ENCODE measurements around the gene WDR45.
"Not testable (repeated sequence)": the region's sequence is repeated elsewhere in the genome, so short reads cannot be mapped to it uniquely, and the experiment has no call there.

Gene WDR45

GRCh38 chrX:49079489-49080428, at the start of gene WDR45:
Gene WDR45 (minus strand): TSS chrX:49079887. CDS start chrX:49078095, 1,792 bp downstream.
- peak; percentile 75 for DNase-seq

DNA sequence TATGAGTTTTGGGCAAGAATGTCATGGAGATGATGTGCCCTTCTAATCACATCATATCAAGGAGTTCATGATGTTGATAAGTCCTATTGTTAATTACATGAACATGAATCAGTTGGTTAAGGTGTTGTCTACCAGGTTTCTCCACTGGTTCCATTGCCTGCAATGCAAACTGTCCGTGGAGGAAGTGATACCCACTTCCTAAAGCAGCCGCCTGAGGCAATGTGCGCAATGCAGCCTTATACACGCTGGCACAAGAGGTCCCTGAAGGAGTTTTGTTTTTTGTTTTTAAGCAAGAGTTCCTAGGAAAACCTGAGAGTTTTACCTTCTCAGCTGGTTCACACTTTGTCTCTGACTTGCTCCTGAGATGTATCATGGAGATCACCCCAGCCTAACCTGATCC, 49.7 kb upstream of the WDR45 start:
- DNase-seq: no peak

DNA sequence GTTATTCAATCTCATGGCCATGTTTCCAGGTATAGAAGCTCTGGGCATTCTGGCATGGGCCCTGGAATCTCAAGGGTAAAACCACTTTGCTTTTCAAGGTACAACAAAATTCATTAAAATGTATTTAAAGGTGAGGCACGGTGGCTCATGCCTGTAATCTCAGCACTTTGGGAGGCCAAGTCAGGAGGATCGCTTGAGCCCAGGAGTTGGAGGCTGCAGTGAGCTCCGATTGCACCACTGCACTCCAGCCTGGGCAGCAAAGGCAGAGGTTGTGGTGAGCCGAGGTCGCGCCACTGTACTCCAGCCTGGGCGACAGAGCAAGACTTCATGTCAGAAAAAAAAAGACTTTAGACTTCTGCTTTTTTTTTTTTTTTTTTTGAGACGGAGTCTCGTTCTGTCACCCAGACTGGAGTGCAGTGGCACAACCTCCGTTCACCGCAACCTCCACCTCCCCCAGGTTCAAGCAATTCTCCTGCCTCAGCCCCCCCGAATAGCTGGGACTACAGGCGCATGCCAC, 48.1 kb upstream of the WDR45 start:
- not testable (repeated sequence) for DNase-seq

- no peak for DNase-seq
Measured at GRCh38 chrX:49122499-49122898, 42.8 kb upstream of the WDR45 start.

DNA sequence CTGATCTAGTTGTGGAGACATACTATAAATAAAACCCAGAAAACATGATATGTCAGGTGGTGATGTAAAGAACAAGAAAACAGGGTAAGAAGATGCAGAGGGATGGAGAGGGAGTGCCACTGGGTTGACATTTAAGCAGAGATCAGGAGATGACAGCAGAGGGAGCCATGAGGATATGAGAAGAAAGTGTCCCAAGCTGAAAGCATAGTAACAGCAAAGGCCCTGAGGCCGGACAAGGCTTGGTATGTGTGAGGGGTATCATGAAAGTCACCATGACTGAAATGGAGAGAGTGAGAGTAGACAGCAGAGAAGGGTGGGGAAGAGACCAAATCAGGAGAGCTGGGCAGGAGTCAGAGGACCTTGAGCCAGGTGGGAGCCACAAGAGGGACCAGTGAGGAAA, 40.4 kb upstream of the WDR45 start:
- DNase-seq: no peak

GRCh38 chrX:49117581-49117980, 37.9 kb upstream of the WDR45 start:
- no peak for DNase-seq

DNA sequence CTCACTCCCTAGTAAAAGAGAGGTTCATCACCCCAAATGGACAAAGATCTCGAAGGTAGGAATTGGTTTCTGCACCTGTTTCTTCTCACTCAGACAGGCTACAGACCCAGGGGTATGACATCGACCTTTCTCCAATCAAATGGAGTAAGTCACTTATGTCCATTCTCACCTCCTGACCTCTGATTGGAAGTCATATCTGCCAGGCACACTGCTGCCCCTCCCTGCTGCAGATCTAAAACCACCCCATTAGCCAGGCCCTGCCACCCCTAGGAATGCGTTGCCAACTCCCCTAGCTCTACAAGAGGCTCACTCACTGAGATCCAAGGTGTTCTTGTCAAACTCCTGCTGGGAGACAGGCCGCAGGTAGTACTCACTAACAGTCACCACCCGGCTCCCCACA, 37.0 kb upstream of the WDR45 start:
- DNase-seq: no peak

DNA sequence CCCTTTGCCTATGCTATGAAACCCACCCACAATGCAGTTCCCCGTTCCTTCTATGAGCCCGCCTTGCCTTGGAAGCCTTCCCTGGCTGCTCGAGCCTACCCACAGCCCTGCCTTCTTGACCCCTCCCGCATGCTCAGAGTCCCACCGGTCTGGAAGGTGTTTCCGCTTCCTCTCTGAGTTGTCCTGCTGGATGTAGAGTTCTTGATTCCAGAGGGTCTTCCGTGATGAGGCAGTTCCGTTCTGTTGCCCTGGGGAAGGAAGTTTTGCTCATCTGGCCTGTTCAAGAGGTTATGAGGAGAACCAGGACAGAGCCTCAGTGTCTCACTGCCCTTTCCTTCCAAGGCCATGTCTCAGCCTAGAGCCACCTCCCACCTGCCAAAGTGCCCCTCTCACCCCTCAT, 36.4 kb upstream of the WDR45 start:
- no peak for DNase-seq

GRCh38 chrX:49111791-49112190, 32.1 kb upstream of the WDR45 start:
- no peak for DNase-seq

GRCh38 chrX:49110417-49110816, 30.7 kb upstream of the WDR45 start:
- no peak for DNase-seq

DNA sequence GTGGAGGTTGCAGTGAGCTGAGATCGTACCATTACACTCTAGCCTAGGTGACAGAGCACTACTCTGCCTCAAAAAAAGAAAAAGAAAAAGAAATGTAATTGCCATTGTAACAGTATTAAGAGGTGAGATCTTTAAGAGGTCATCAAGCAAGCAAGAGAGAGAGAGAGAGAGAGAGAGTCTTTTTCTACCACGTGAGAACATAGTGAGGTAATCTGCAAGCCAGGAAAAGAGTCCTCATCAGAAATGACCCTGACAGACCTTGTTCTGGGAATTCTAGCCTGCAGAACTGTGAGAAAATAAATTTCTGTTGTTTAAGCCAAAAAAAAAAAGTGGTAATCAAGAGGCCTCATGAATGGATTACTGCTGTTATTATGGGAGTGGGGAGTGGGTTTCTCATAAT, 29.0 kb upstream of the WDR45 start:
- no peak for DNase-seq

- DNase-seq: no peak
Measured at GRCh38 chrX:49106930-49107329, 27.2 kb upstream of the WDR45 start.

DNA sequence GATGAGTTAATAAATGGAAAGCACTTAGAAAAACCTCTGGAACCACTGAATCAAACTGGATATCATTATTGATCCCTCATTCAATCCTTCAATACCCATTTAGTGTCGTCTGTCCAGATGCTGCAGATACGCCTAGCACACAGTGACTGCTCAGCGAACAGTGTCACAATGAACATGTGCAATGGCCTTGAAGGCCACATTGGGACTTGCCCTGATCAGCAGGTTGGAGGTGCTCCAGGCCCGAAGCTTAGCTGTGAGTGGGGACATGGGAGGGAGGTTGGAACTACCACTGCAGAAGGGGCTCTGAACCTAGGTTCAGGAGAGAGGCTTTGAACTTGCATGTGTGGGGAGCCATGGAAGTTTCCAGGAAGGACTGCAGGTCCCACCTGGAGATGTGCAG, 26.6 kb upstream of the WDR45 start:
- DNase-seq: no peak

DNA sequence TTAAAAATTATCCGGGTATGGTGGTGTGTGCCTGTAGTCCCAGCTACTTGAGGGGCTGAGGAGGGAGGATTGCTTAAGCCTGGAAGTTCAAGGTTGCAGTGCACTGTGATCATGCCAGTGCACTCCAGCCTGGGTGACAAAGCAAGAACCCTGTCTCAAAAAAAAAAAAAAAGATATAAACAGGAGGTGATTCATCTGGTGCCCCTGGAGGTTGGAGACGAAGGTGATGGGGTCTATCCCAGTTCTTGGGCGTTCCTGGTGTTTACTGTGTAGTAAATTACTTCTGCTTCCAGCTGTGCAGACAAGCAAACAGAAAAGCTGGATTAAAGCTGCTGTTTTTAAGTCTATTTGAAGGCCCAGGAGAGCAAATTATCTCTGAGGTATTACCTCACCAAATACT, 23.9 kb upstream of the WDR45 start:
- DNase-seq: no peak

- no peak for DNase-seq
Measured at GRCh38 chrX:49102190-49102589, 22.5 kb upstream of the WDR45 start.

DNA sequence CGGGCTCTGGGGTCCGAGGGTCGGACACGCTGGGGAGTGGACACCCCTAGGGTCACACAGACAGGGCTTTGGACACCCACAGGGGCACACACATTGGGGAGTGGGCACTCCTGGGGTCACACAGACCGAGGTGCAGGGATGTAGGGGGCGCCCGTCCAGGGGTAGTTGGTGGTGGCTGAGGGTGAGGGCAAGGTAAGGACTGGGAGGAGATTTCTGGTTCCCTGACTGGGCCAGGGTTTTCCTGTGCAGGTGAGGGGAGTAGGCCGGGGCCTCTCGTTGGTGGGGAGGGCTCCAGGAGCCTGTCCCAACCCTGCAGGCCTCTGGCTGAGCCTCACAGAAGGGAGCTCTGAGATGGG, 21.9 kb upstream of the WDR45 start:
- DNase-seq: no peak

GRCh38 chrX:49100704-49101628, 21.3 kb upstream of the WDR45 start:
- peak; percentile 85 for DNase-seq

DNA sequence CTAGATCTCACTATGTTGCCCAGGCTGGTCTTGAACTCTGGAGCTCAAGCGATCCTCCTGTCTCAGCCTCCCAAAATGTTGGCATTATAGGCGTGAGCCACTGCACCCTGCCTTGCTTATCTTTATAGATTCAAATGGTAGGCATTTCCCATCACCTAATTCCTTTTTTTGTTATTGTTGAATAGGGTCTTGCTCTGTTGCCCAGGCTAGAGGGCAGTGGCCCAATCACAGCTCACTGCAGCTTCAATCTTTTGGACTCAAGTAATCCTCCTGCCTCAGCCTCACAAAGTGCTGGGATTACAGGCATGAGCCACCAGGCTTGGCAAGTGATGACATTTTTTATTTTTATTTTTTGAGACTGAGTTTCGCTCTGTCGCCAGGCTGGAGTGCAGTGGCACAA, 16.7 kb upstream of the WDR45 start:
- DNase-seq: no peak

GRCh38 chrX:49089553-49089952, 9.9 kb upstream of the WDR45 start:
- DNase-seq: no peak

GRCh38 chrX:49082271-49082871, 2.7 kb upstream of the WDR45 start:
- no peak for DNase-seq

DNA sequence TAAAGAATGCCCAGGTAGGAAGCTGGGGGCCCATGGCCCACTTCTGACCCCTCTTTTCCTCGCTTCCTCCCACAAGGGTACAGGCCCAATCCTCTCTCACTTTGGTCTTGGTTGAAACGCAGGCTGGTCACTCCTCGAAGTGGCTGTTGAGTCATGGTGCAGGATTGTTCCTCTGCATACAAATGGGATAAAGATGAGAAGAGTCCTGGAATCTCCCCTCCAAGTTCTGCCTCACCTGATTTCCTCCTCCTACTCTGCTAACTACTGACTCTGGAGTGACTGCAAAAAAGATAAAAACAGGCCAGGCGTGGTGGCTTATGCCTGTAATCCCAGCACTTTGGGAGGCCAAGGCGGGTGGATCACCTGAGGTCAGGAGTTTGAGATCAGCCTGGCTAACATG, 1.7 kb downstream of the WDR45 start:
- no peak for DNase-seq

- no peak for DNase-seq
Measured at GRCh38 chrX:49075347-49075746, 4.3 kb downstream of the WDR45 start.
